IMR-90 (cell line): ENCODE results near the gene CXCL1. TPM values are rescaled to one million over a fixed set of nuclear protein-coding genes. Genes with fewer than 3 reads are reported as not detected.

Experiments used
- ATAC-seq: fragments of 200-7000 bp; cut with Tn5 transposase; 2 replicates; pipeline ENCODE4 v1.9.1; 2020; ENCODE audit warnings: low read depth, mild to moderate bottlenecking, moderate library complexity
- BruUV-seq: library from RNA; stranded (reverse); fragments of 400-500 nt; replicated peaks from 2 replicates; lab custom pipeline; 2021; lab: Mats Ljungman, UMichigan
- CTCF ChIA-PET: fragments of 300-600 bp; formaldehyde crosslinking; extraction: SDS; loops from one replicate; lab custom pipeline; 2021; ENCODE audit warnings: antibody characterized with exemption; lab: Yijun Ruan, JAX
- POLR2A ChIA-PET: fragments of 300-600 bp; sonication (Branson Sonifier 250); formaldehyde crosslinking; loops from one replicate; lab custom pipeline; 2022; ENCODE audit warnings: antibody characterized with exemption; ENCODE audit not compliant: unreplicated experiment; lab: Charles Lee
- DNase-seq: peaks from one replicate; pipeline ENCODE4 v3.0.0; 2013
- H2AFZ ChIP-seq: replicated peaks from 2 replicates; pipeline ENCODE3; 2013; ENCODE audit warnings: low read length, mild to moderate bottlenecking; ENCODE audit not compliant: poor library complexity
- H2AK5ac ChIP-seq: 2 replicates; pipeline ENCODE4 v1.6.1; 2013; ENCODE audit warnings: low read depth, low read length, inconsistent platforms
- H2AK9ac ChIP-seq: replicated peaks from 2 replicates; pipeline ENCODE3; 2013; ENCODE audit warnings: mild to moderate bottlenecking, low read depth, low read length, moderate library complexity; ENCODE audit not compliant: poor library complexity
- H2BK120ac ChIP-seq: 2 replicates; pipeline ENCODE4 v1.6.1; 2013; ENCODE audit warnings: low read depth, low read length, inconsistent platforms
- H2BK15ac ChIP-seq: 3 replicates; pipeline ENCODE4 v1.6.1; 2013; ENCODE audit warnings: low read depth, low read length, inconsistent platforms
- H2BK20ac ChIP-seq: 2 replicates; pipeline ENCODE4 v1.6.1; 2013; ENCODE audit warnings: low read depth, mild to moderate bottlenecking, inconsistent platforms, low read length, moderate library complexity
- H2BK5ac ChIP-seq: 2 replicates; pipeline ENCODE4 v1.6.1; 2013; ENCODE audit warnings: mild to moderate bottlenecking, low read depth, low read length, inconsistent platforms; ENCODE audit not compliant: poor library complexity, severe bottlenecking
- H3K14ac ChIP-seq: replicated peaks from 2 replicates; pipeline ENCODE4 v1.6.1; 2013; ENCODE audit warnings: low read depth, low read length, inconsistent platforms
- H3K18ac ChIP-seq: 2 replicates; pipeline ENCODE4 v1.6.1; 2013; ENCODE audit warnings: low read depth, low read length, control low read depth
- H3K23ac ChIP-seq: 2 replicates; pipeline ENCODE4 v1.6.1; 2013; ENCODE audit warnings: low read depth, low read length, inconsistent platforms
- H3K27ac ChIP-seq: 2 replicates; pipeline ENCODE4 v1.5.1; 2013; ENCODE audit warnings: mild to moderate bottlenecking, control low read depth, low read length; ENCODE audit not compliant: insufficient read depth
- H3K27me3 ChIP-seq: 2 replicates; pipeline ENCODE4 v1.6.1; 2013; ENCODE audit warnings: low read length; ENCODE audit not compliant: control insufficient read depth, insufficient read depth
- H3K36me3 ChIP-seq: 2 replicates; pipeline ENCODE4 v1.6.1; 2013; ENCODE audit warnings: low read length, mixed read lengths; ENCODE audit not compliant: control insufficient read depth, insufficient read depth
- H3K4ac ChIP-seq: 2 replicates; pipeline ENCODE4 v1.6.1; 2013; ENCODE audit warnings: low read depth, low read length, inconsistent platforms
- H3K4me1 ChIP-seq: 2 replicates; pipeline ENCODE4 v1.6.1; 2013; ENCODE audit warnings: low read length, mixed read lengths; ENCODE audit not compliant: control insufficient read depth, insufficient read depth
- H3K4me2 ChIP-seq: 2 replicates; pipeline ENCODE4 v1.6.1; 2013; ENCODE audit warnings: low read depth, mild to moderate bottlenecking, control low read depth, low read length, moderate library complexity
- H3K4me3 ChIP-seq: 2 replicates; pipeline ENCODE4 v1.5.1; 2013; ENCODE audit warnings: low read depth, mild to moderate bottlenecking, control low read depth, low read length, moderate library complexity; ENCODE audit not compliant: insufficient read depth
- H3K56ac ChIP-seq: 2 replicates; pipeline ENCODE4 v1.6.1; 2013; ENCODE audit warnings: low read length, inconsistent platforms; ENCODE audit not compliant: insufficient read depth; ENCODE audit errors: extremely low read depth
- H3K79me1 ChIP-seq, 2 experiments: 2 replicates each; pipeline ENCODE4 v1.6.1; 2013; ENCODE audit warnings: low read length in 2 of 2, inconsistent platforms in 1 of 2, low read depth in 1 of 2
- H3K9ac ChIP-seq: 2 replicates; pipeline ENCODE4 v1.6.1; 2013; ENCODE audit warnings: low read depth, low read length, control low read depth
- H3K9me1 ChIP-seq: 2 replicates; pipeline ENCODE4 v1.6.1; 2013; ENCODE audit warnings: low read length, inconsistent platforms; ENCODE audit not compliant: insufficient read depth
- H3K9me3 ChIP-seq: 2 replicates; pipeline ENCODE4 v1.6.1; 2013; ENCODE audit warnings: low read length; ENCODE audit not compliant: control insufficient read depth, insufficient read depth
- H4K20me1 ChIP-seq: 2 replicates; pipeline ENCODE4 v1.6.1; 2013; ENCODE audit warnings: low read length, inconsistent platforms; ENCODE audit not compliant: insufficient read depth
- H4K5ac ChIP-seq: 2 replicates; pipeline ENCODE4 v1.6.1; 2013; ENCODE audit warnings: mild to moderate bottlenecking, low read depth, low read length, control low read depth
- H4K8ac ChIP-seq, 2 experiments: 2 replicates each; pipeline ENCODE4 v1.6.1; 2013; ENCODE audit warnings: low read depth in 2 of 2, low read length in 2 of 2, control low read depth in 1 of 2, inconsistent platforms in 1 of 2
- H4K91ac ChIP-seq: 2 replicates; pipeline ENCODE4 v1.6.1; 2013; ENCODE audit warnings: low read depth, low read length, inconsistent platforms; ENCODE audit not compliant: insufficient read depth
- BHLHE40 ChIP-seq: fragments of 150-350 bp; IDR thresholded peaks from 2 replicates; pipeline ENCODE4 v1.6.1; 2016; ENCODE audit warnings: mild to moderate bottlenecking, low read depth, low read length
- CEBPB ChIP-seq: IDR thresholded peaks from 2 replicates; pipeline ENCODE4 v1.6.1; 2012; ENCODE audit warnings: low read depth, low read length, improper control_type of control experiment
- CHD1 ChIP-seq: IDR thresholded peaks from 2 replicates; pipeline ENCODE4 v1.6.1; 2012; ENCODE audit warnings: low read depth, low read length, improper control_type of control experiment
- ELK1 ChIP-seq: fragments of 150-350 bp; IDR thresholded peaks from 2 replicates; pipeline ENCODE4 v1.6.1; 2016; ENCODE audit warnings: low read depth, mild to moderate bottlenecking, low read length, moderate library complexity, borderline replicate concordance
- FOS ChIP-seq: fragments of 150-350 bp; IDR thresholded peaks from 2 replicates; pipeline ENCODE4 v1.6.1; 2016; ENCODE audit warnings: low read depth, low read length
- MAFK ChIP-seq: IDR thresholded peaks from 2 replicates; pipeline ENCODE4 v1.6.1; 2012; ENCODE audit warnings: low read depth, low read length, improper control_type of control experiment
- MAZ ChIP-seq: IDR thresholded peaks from 2 replicates; pipeline ENCODE4 v1.6.1; 2012; ENCODE audit warnings: low read depth, mild to moderate bottlenecking, low read length, improper control_type of control experiment, moderate library complexity, borderline replicate concordance
- MXI1 ChIP-seq: IDR thresholded peaks from 2 replicates; pipeline ENCODE4 v1.6.1; 2012; ENCODE audit warnings: low read depth, mild to moderate bottlenecking, low read length, moderate library complexity, borderline replicate concordance
- NFE2L2 ChIP-seq: fragments of 150-350 bp; IDR thresholded peaks from 2 replicates; pipeline ENCODE4 v1.6.1; 2016; ENCODE audit warnings: low read depth, mild to moderate bottlenecking, low read length
- POLR2A ChIP-seq: IDR thresholded peaks from 2 replicates; pipeline ENCODE4 v1.6.1; 2012; ENCODE audit warnings: mild to moderate bottlenecking, low read depth, low read length
- RAD21 ChIP-seq: IDR thresholded peaks from 2 replicates; pipeline ENCODE4 v1.6.1; 2012; ENCODE audit warnings: low read length, improper control_type of control experiment
- RCOR1 ChIP-seq: IDR thresholded peaks from 2 replicates; pipeline ENCODE4 v1.6.1; 2012; ENCODE audit warnings: mild to moderate bottlenecking, low read length, improper control_type of control experiment; ENCODE audit not compliant: insufficient replicate concordance
- RFX5 ChIP-seq: IDR thresholded peaks from 2 replicates; pipeline ENCODE4 v1.8.0; 2012; ENCODE audit warnings: low read depth, mild to moderate bottlenecking, low read length, moderate library complexity
- SMC3 ChIP-seq: fragments of 150-350 bp; IDR thresholded peaks from 2 replicates; pipeline ENCODE4 v1.6.1; 2016; ENCODE audit warnings: low read depth, mild to moderate bottlenecking, antibody characterized with exemption, low read length, moderate library complexity
- dilution Hi-C: fragments of 300-500 bp; cut with HindIII; formaldehyde crosslinking; loops from one replicate; pipeline ENCODE4 v1.14.3; 2018; ENCODE audit warnings: low sequenced_read_pairs; ENCODE audit not compliant: unreplicated experiment
- in situ Hi-C: fragments of 300-500 bp; cut with MboI; formaldehyde crosslinking; loops from 3 replicates; pipeline ENCODE4 v1.14.3; 2019; ENCODE audit warnings: low sequenced_read_pairs, inconsistent platforms, mixed read lengths
- intact Hi-C: fragments of 100-400 bp; cut with micrococcal nuclease; formaldehyde crosslinking; loops from 2 replicates; pipeline ENCODE4 v1.10.0; 2022
- polyA plus RNA-seq, 3 experiments: library from polyadenylated mRNA; depleted of rRNA; stranded (reverse); fragments of >200 nt; gene quantifications; 2 replicates each; pipeline ENCODE4 v1.2.3, GENCODE V29; 2012; ENCODE audit warnings: low replicate concordance in 1 of 3
- total RNA-seq: library from RNA; depleted of rRNA; stranded (reverse); fragments of >200 nt; gene quantifications from 2 replicates; pipeline ENCODE4 v1.2.3, GENCODE V29; 2012
- TF ChIP-seq, protein P1 (sequence below): fragments of 150-350 bp; IDR thresholded peaks from 2 replicates; pipeline ENCODE4 v1.6.1; 2017; ENCODE audit warnings: mild to moderate bottlenecking, antibody characterized with exemption, low read length, low read depth
- TF ChIP-seq, protein P2 (sequence below): conservative IDR thresholded peaks from 2 replicates; pipeline ENCODE4 v1.5.1; 2012; ENCODE audit warnings: mild to moderate bottlenecking, low read depth, low read length, improper control_type of control experiment

CXCL1 gene
- total and polyA plus RNA-seq, 2 of the 4 experiments (the other 2 are of a cell fraction), result 2.0 TPM; not detected in 1

DNA sequence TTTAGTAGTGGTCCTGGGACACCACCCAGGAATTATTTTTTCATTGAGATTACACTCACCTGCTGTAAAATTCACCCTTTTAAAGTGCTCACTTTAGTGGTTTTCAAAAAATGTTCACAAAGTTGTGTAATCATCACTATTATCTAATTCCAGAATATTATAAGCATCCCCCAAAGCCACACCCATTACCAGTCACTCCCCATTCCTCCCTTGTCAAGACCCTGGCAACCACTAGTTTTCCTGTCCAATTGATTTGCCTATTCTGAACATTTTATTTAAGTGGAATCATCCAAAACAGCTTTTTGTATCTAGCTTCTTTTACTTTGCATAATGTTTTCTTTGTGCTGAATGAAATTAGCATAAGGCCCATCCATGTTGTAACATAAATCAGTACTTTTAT is 45.4 kb upstream of the CXCL1 start:
- no peaks in the 10 kb centered on the region for H4K20me1 ChIP-seq
- no peak overlapping the region for H2BK15ac ChIP-seq
- H4K91ac ChIP-seq, result no peak overlapping the region
- H2BK20ac ChIP-seq, result no peak overlapping the region
- H3K4me3 ChIP-seq, result no peak overlapping the region
- H2BK5ac ChIP-seq, result no peak overlapping the region
- no peak for ATAC-seq
- no peak overlapping the region for H3K56ac ChIP-seq
- POLR2A ChIA-PET, result no interaction called here
- dilution Hi-C loops (no loop called here), intact Hi-C loops (no loop called here), in situ Hi-C loops (no loop called here)
- no peak overlapping the region for H3K9ac ChIP-seq
- CTCF ChIA-PET, result no interaction called here
- no peak overlapping the region for H3K4me2 ChIP-seq
- no peak overlapping the region for H2AFZ ChIP-seq
- TF ChIP-seq POLR2A (no peak), RFX5 (no peak), CHD1 (no peak), BHLHE40 (no peak), ELK1 (no peak), MXI1 (no peak), RAD21 (no peak), FOS (no peak), MAFK (no peak), MAZ (no peak), SMC3 (no peak), RCOR1 (no peak), NFE2L2 (no peak), CEBPB (no peak)
- TF ChIP-seq, protein P1, sequence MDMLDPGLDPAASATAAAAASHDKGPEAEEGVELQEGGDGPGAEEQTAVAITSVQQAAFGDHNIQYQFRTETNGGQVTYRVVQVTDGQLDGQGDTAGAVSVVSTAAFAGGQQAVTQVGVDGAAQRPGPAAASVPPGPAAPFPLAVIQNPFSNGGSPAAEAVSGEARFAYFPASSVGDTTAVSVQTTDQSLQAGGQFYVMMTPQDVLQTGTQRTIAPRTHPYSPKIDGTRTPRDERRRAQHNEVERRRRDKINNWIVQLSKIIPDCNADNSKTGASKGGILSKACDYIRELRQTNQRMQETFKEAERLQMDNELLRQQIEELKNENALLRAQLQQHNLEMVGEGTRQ, result no peak
- TF ChIP-seq, protein P2, sequence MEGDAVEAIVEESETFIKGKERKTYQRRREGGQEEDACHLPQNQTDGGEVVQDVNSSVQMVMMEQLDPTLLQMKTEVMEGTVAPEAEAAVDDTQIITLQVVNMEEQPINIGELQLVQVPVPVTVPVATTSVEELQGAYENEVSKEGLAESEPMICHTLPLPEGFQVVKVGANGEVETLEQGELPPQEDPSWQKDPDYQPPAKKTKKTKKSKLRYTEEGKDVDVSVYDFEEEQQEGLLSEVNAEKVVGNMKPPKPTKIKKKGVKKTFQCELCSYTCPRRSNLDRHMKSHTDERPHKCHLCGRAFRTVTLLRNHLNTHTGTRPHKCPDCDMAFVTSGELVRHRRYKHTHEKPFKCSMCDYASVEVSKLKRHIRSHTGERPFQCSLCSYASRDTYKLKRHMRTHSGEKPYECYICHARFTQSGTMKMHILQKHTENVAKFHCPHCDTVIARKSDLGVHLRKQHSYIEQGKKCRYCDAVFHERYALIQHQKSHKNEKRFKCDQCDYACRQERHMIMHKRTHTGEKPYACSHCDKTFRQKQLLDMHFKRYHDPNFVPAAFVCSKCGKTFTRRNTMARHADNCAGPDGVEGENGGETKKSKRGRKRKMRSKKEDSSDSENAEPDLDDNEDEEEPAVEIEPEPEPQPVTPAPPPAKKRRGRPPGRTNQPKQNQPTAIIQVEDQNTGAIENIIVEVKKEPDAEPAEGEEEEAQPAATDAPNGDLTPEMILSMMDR, result no peak
- DNase-seq, result no peak
- no peak overlapping the region for H3K18ac ChIP-seq
- H2BK120ac ChIP-seq, result no peak overlapping the region
- no peak overlapping the region for H3K14ac ChIP-seq
- H3K79me1 ChIP-seq, result no peaks in the 10 kb centered on the region
- peaks cover 1% of the 10 kb centered on the region; the same call in 1 of the 2 replicates for H3K9me3 ChIP-seq
- no peak overlapping the region for H4K8ac ChIP-seq
- H3K27ac ChIP-seq, result no peak overlapping the region
- no peaks in the 10 kb centered on the region for H3K4me1 ChIP-seq
- BruUV-seq, result no TSS peak
- H4K5ac ChIP-seq, result no peak overlapping the region
- no peaks in the 10 kb centered on the region for H3K36me3 ChIP-seq
- H3K4ac ChIP-seq, result no peak overlapping the region
- H2AK5ac ChIP-seq, result no peak overlapping the region
- no peak overlapping the region for H2AK9ac ChIP-seq
- no peaks in the 10 kb centered on the region for H3K9me1 ChIP-seq
- no peak overlapping the region for H3K23ac ChIP-seq
- no peaks in the 10 kb centered on the region for H3K27me3 ChIP-seq
